Tibial nerve (tissue), 4 donors: ENCODE data around the gene FAM78A.

Experiments
- EP300 ChIP-seq, 2 donors: sonication (generic); formaldehyde crosslinking; IDR thresholded peaks; one replicate each; pipeline ENCODE4 v1.6.1; 2017; ENCODE audit warnings: antibody characterized with exemption in 2 of 2, mild to moderate bottlenecking in 1 of 2
- POLR2A ChIP-seq, 2 donors: fragments of 450-650 bp; IDR thresholded peaks; one replicate each; pipeline ENCODE4 v1.6.1; 2017; ENCODE audit warnings: antibody characterized with exemption in 2 of 2, mild to moderate bottlenecking in 2 of 2, moderate library complexity in 2 of 2
- TF ChIP-seq, protein P1 (sequence below), 5 experiments: fragments of 200-600 bp in 3 of 5; fragments of 450-650 bp in 2 of 5; sonication (generic) in 3 of 5; IDR thresholded peaks; one replicate each; pipeline ENCODE4 v1.5.1; 2016 to 2019; ENCODE audit warnings: antibody characterized with exemption in 5 of 5, mild to moderate bottlenecking in 3 of 5, moderate library complexity in 2 of 5

DNA sequence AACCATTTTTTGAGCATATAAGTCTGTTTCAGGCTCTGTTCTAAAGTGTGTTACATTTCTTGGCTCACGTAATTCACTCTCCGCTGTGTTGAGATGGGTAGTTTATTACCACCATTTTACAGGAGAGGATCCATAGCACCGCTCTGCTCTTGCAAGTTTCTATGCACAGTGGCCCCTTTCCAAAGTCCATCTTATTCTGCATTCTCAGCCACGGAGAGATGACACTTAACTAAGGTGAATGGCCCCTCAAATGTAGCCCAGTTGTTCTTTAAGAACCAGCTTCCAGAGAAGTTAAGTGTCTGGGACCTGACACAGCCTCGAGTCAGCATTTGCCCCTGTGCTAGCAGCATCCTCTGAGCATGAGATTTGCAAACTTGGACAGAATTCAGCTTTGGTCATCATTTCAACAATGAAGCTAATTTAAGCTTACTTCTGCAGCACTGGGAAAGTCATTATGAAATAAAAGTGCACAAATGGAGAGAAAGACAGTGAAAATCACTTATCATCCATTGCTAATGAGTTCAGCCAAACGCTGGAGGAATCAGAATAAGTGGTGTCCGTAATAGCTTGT is 61.9 kb downstream of the FAM78A start:
- TF ChIP-seq, protein P1, sequence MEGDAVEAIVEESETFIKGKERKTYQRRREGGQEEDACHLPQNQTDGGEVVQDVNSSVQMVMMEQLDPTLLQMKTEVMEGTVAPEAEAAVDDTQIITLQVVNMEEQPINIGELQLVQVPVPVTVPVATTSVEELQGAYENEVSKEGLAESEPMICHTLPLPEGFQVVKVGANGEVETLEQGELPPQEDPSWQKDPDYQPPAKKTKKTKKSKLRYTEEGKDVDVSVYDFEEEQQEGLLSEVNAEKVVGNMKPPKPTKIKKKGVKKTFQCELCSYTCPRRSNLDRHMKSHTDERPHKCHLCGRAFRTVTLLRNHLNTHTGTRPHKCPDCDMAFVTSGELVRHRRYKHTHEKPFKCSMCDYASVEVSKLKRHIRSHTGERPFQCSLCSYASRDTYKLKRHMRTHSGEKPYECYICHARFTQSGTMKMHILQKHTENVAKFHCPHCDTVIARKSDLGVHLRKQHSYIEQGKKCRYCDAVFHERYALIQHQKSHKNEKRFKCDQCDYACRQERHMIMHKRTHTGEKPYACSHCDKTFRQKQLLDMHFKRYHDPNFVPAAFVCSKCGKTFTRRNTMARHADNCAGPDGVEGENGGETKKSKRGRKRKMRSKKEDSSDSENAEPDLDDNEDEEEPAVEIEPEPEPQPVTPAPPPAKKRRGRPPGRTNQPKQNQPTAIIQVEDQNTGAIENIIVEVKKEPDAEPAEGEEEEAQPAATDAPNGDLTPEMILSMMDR (IDR thresholded peaks at IDR 0.05) = no peak
- TF ChIP-seq POLR2A (IDR thresholded peaks at IDR 0.05) (no peak), EP300 (IDR thresholded peaks at IDR 0.05) (no peak)
